ENCODE results near the gene ADGB. TPM values are rescaled to one million over a fixed set of nuclear protein-coding genes. Genes with fewer than 3 reads are reported as not detected.

Gene ADGB
- total RNA-seq, 4 donors from 2014 or later: 0.40 TPM; not detected in 3

GRCh38 chr6:146856296-146856695 is 257.5 kb downstream of the ADGB start:
- Histone ChIP-seq H3K27ac (no peak overlapping the region), H3K9me3 (no peaks in the 10 kb centered on the region), H3K4me3 (replicated peaks in 1 of 3) (no peak overlapping the region), H3K4me1 (peaks cover 0 to 4% of the 10 kb centered on the region in 2 donors), H3K36me3 (no peaks in the 10 kb centered on the region), H3K27me3 (no peaks in the 10 kb centered on the region)
- 94 to 95% methylated on average over 7 of the region's 7 CpGs for WGBS, 2 donors
- no peak for TF ChIP-seq POLR2A (IDR thresholded peaks at IDR 0.05)
- no peak for TF ChIP-seq CTCF (IDR thresholded peaks at IDR 0.05)
- intact Hi-C loops (cut with DNase I): no loop called here
- no peak for DNase-seq

GRCh38 chr6:146857180-146857979 is 258.6 kb downstream of the ADGB start:
- no peaks in the 10 kb centered on the region for H3K36me3 ChIP-seq
- peak; percentile 79 to 88 for DNase-seq
- 15 to 29% methylated on average over 15 to 27 of the region's 27 CpGs for WGBS, 2 donors
- H3K27me3 ChIP-seq: no peaks in the 10 kb centered on the region
- H3K27ac ChIP-seq: peak overlapping the region; percentile 75 to 92 (median 81)
- no peaks in the 10 kb centered on the region for H3K9me3 ChIP-seq
- peak overlapping the region in 2 of 3 donors; percentile 12 to 23 for H3K4me3 ChIP-seq (replicated peaks in 1 of 3)
- TF ChIP-seq CTCF (IDR thresholded peaks at IDR 0.05) (peak; percentile 96 to 99 (median 98)), POLR2A (IDR thresholded peaks at IDR 0.05) (peak in 1 of 2 donors; percentile 52)
- H3K4me1 ChIP-seq: peaks cover 0 to 4% of the 10 kb centered on the region in 2 donors
- intact Hi-C loops (cut with DNase I): no loop called here

- intact Hi-C loops (cut with DNase I): no loop called here
- H3K27ac ChIP-seq: peak overlapping the region; percentile 75 to 92 (median 81)
- TF ChIP-seq CTCF (IDR thresholded peaks at IDR 0.05) (no peak), POLR2A (IDR thresholded peaks at IDR 0.05) (no peak)
- H3K36me3 ChIP-seq: no peaks in the 10 kb centered on the region
- H3K27me3 ChIP-seq: no peaks in the 10 kb centered on the region
- WGBS, 2 donors: 31 to 46% methylated on average over 5 of the region's 5 CpGs
- no peak for DNase-seq
- H3K9me3 ChIP-seq: no peaks in the 10 kb centered on the region
- peak overlapping the region in 2 of 3 donors; percentile 12 to 23 for H3K4me3 ChIP-seq (replicated peaks in 1 of 3)
- peaks cover 0 to 4% of the 10 kb centered on the region in 2 donors for H3K4me1 ChIP-seq
Measured at GRCh38 chr6:146857980-146858347, 259.2 kb downstream of the ADGB start.

- DNase-seq: no peak
- Histone ChIP-seq H3K9me3 (no peaks in the 10 kb centered on the region), H3K27me3 (no peaks in the 10 kb centered on the region), H3K36me3 (no peaks in the 10 kb centered on the region), H3K27ac (no peak overlapping the region), H3K4me1 (peaks cover 0 to 4% of the 10 kb centered on the region in 2 donors), H3K4me3 (replicated peaks in 1 of 3) (no peak overlapping the region)
- TF ChIP-seq POLR2A (IDR thresholded peaks at IDR 0.05): no peak
- no peak for TF ChIP-seq CTCF (IDR thresholded peaks at IDR 0.05)
- intact Hi-C loops (cut with DNase I): no loop called here
- WGBS, 2 donors: 98% methylated on average over 4 of the region's 4 CpGs
Measured at GRCh38 chr6:146859206-146859605, 260.4 kb downstream of the ADGB start.

- H3K27me3 ChIP-seq: no peaks in the 10 kb centered on the region
- TF ChIP-seq POLR2A (IDR thresholded peaks at IDR 0.05): no peak
- no peak for TF ChIP-seq CTCF (IDR thresholded peaks at IDR 0.05)
- H3K36me3 ChIP-seq: no peaks in the 10 kb centered on the region
- H3K27ac ChIP-seq: no peak overlapping the region
- H3K4me3 ChIP-seq (replicated peaks in 1 of 3): no peak overlapping the region
- H3K9me3 ChIP-seq: no peaks in the 10 kb centered on the region
- intact Hi-C loops (cut with DNase I): no loop called here
- DNase-seq: no peak
- H3K4me1 ChIP-seq: peaks cover 0 to 4% of the 10 kb centered on the region in 2 donors
- 90 to 92% methylated on average over 3 of the region's 3 CpGs for WGBS, 2 donors
Measured at GRCh38 chr6:146859795-146860495, 261.2 kb downstream of the ADGB start.

All from thyroid gland (tissue), 4 donors.